ENCODE measurements around the gene SH2D3A. TPM values are rescaled to one million over a fixed set of nuclear protein-coding genes. Genes with fewer than 3 reads are reported as not detected.
A peak's percentile ranks its signal among the peaks of the same experiment; 100 is the strongest.

Gene SH2D3A
- total and polyA plus RNA-seq, 7 experiments from 2014 or later = 27.9 to 64.7 (median 57.4) TPM

DNA sequence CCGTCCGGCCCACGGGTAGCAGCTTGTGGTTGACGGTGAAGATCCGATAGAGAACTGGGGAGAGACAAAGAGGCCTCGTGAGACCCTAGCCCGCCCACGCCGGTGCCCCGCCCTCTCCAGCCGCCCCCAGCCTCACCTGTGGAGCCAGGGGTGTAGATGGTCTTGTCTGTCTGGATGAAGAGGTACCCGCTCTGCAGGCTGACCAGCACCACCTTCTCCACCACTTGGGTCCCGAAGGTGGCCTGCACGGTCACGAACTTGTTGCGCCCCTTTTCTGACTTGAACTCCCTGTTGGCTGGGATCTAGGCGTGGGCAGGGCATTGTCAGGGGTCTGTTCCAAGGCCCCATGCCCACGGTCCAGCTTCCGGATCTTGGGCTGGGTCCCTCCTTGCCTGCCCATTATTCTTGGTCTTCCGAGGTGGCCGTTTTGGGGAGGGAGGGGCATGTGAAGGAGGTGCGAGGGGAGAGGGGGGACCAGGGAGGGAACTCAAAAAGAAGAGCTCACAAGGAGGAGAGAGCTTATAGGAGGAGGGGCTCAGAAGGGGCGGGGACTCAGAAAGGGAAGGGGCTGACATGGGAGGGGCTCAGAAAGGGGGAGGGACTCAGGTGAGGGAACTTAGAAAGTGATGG lies 49.0 kb downstream of the SH2D3A start:
- Histone ChIP-seq H3K9me3 (ENCODE audit: control insufficient read depth in 2 of 3, low read length in 3 of 3) (no peaks in the 10 kb centered on the region), H3K27ac (ENCODE audit: low read depth, low read length) (no peak overlapping the region), H3K4me1 (ENCODE audit: control insufficient read depth in 2 of 2, insufficient read depth in 2 of 2, low read length in 2 of 2) (no peaks in the 10 kb centered on the region), H3K36me3 (ENCODE audit: control insufficient read depth in 2 of 3, insufficient read depth in 3 of 3, low read length in 3 of 3) (no peaks in the 10 kb centered on the region), H3K27me3 (ENCODE audit: control insufficient read depth in 2 of 2, insufficient read depth in 2 of 2, low read length in 2 of 2) (no peaks in the 10 kb centered on the region), H3K4me3 (ENCODE audit: low read length) (no peak overlapping the region)
- ChIA-PET CTCF (no interaction called here), POLR2A (interaction anchor here (0.5 kb wide), 1 partner anchor 80 kb away, joined by 4 read pairs; no protein-coding TSS in a partner anchor)
- no peak overlapping the region for H3K4me3 Mint-ChIP-seq
- peaks cover 0 to 4% (median 0%) of the 10 kb centered on the region in 11 donors for H3K9me3 Mint-ChIP-seq
- intact Hi-C loops (cut with micrococcal nuclease) = loop anchor here in 1 of 2 donors (2.0 to 5.0 kb wide), 3 partner anchors 49 to 86 kb away; partner anchors contain the start of gene SH2D3A
- no peaks in the 10 kb centered on the region for H3K36me3 Mint-ChIP-seq
- DNase-seq (no peak), ATAC-seq (no peak)
- H3K27ac Mint-ChIP-seq = peak overlapping the region in 2 of 9 donors; percentile 4 to 29
- peaks cover 0 to 4% (median 0%) of the 10 kb centered on the region in 5 donors for H3K27me3 Mint-ChIP-seq
- H3K4me1 Mint-ChIP-seq = peaks cover 10 to 28% (median 16%) of the 10 kb centered on the region in 7 donors

DNA sequence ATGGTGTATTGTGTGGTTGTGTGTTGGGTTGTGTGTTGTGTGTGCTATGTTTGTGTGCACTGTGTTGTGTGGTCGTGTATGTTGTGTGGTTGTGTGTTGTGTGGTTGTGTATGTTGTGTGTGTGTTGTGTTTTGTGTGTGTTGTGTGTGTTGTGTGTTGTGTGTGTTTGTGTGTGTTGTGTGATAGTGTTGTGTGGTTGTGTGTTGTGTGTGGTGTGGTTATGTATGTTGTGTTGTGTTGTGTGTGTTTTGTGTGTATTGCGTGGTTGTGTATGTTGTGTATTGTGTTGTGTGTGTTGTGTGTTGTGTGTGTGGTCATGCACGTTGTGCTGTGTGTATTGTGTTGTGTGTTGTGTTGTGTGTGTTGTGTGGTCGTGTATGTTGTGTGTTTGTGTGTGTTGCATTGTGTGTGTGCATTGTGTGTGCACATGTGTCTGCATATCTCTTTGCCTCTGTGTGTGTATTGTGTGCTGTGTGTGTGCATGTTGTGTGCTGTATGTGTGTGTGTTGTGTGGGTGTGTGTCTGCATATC lies 49.7 kb downstream of the SH2D3A start:
- POLR2A ChIA-PET = no interaction called here
- Mint-ChIP-seq H3K4me1 (peaks cover 7 to 25% (median 12%) of the 10 kb centered on the region in 7 donors), H3K36me3 (no peaks in the 10 kb centered on the region), H3K27me3 (peaks cover 0 to 7% (median 0%) of the 10 kb centered on the region in 5 donors), H3K4me3 (peak overlapping the region in 4 of 10 donors; percentile 6 to 46 (median 15)), H3K9me3 (peaks cover 0 to 4% (median 0%) of the 10 kb centered on the region in 11 donors), H3K27ac (peak overlapping the region in 5 of 9 donors; percentile 15 to 77 (median 49))
- DNase-seq (no peak), ATAC-seq (no peak)
- no peaks in the 10 kb centered on the region for H3K9me3 ChIP-seq (ENCODE audit: control insufficient read depth in 2 of 3, low read length in 3 of 3)
- H3K27me3 ChIP-seq (ENCODE audit: control insufficient read depth in 2 of 2, insufficient read depth in 2 of 2, low read length in 2 of 2) = no peaks in the 10 kb centered on the region
- H3K36me3 ChIP-seq (ENCODE audit: control insufficient read depth in 2 of 3, insufficient read depth in 3 of 3, low read length in 3 of 3) = no peaks in the 10 kb centered on the region
- no peak overlapping the region for H3K4me3 ChIP-seq (ENCODE audit: low read length)
- intact Hi-C loops (cut with micrococcal nuclease) = loop anchor here in 1 of 2 donors (5.0 kb wide), 2 partner anchors 55 to 85 kb away; no protein-coding TSS in a partner anchor
- H3K4me1 ChIP-seq (ENCODE audit: control insufficient read depth in 2 of 2, insufficient read depth in 2 of 2, low read length in 2 of 2) = no peaks in the 10 kb centered on the region
- CTCF ChIA-PET = no interaction called here
- H3K27ac ChIP-seq (ENCODE audit: low read depth, low read length) = no peak overlapping the region

DNA sequence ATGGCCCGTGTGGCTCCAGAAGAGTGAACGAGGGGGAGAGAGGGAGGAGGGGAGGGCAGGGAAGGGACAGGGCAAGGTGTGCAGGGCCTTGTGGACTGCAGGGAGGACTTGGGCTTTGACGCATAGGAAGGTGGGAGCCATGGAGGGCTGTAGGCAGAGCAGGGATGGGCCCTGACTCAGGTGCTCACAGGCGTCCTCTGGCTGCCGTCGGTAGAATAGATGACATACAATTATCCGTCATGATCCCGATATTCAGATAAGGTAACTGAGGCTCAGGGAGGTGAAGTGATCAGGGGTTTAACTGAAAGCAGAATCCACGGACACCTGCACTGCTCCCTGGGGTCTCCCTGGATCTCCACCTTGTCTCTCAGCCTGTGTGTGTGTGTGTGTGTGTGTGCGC lies 50.2 kb downstream of the SH2D3A start:
- Mint-ChIP-seq H3K4me1 (peaks cover 7 to 23% (median 10%) of the 10 kb centered on the region in 7 donors), H3K4me3 (peak overlapping the region in 4 of 10 donors; percentile 6 to 46 (median 15)), H3K27ac (peak overlapping the region in 4 of 9 donors; percentile 23 to 77 (median 44)), H3K9me3 (peaks cover 0 to 4% (median 0%) of the 10 kb centered on the region in 11 donors), H3K27me3 (peaks cover 0 to 8% (median 0%) of the 10 kb centered on the region in 5 donors), H3K36me3 (no peaks in the 10 kb centered on the region)
- H3K27me3 ChIP-seq (ENCODE audit: control insufficient read depth in 2 of 2, insufficient read depth in 2 of 2, low read length in 2 of 2) = no peaks in the 10 kb centered on the region
- ChIA-PET CTCF (no interaction called here), POLR2A (no interaction called here)
- ATAC-seq (no peak), DNase-seq (no peak)
- H3K9me3 ChIP-seq (ENCODE audit: control insufficient read depth in 2 of 3, low read length in 3 of 3) = no peaks in the 10 kb centered on the region
- no peak overlapping the region for H3K4me3 ChIP-seq (ENCODE audit: low read length)
- H3K27ac ChIP-seq (ENCODE audit: low read depth, low read length) = no peak overlapping the region
- no peaks in the 10 kb centered on the region for H3K36me3 ChIP-seq (ENCODE audit: control insufficient read depth in 2 of 3, insufficient read depth in 3 of 3, low read length in 3 of 3)
- no peaks in the 10 kb centered on the region for H3K4me1 ChIP-seq (ENCODE audit: control insufficient read depth in 2 of 2, insufficient read depth in 2 of 2, low read length in 2 of 2)
- intact Hi-C loops (cut with micrococcal nuclease) = loop anchor here in 1 of 2 donors (5.0 kb wide), 2 partner anchors 55 to 85 kb away; no protein-coding TSS in a partner anchor

DNA sequence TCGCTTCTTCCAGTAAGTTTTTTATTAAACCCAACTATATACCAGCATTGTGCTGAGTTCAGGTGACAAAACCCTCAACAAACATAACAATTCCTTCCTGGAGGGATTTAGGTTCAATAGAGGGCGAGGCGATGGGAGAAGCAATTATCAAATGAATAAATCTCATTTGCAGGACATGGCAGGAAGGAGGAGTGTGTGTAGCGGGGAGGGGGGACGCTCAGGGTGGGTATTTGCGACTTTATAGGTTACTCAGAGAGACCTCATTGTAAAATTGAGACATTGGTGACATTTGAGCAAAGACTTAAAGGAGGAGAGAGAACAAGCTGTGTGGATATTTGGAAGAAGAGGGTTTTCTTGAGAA lies 50.6 kb downstream of the SH2D3A start:
- Histone ChIP-seq H3K9me3 (ENCODE audit: control insufficient read depth in 2 of 3, low read length in 3 of 3) (no peaks in the 10 kb centered on the region), H3K36me3 (ENCODE audit: control insufficient read depth in 2 of 3, insufficient read depth in 3 of 3, low read length in 3 of 3) (no peaks in the 10 kb centered on the region), H3K27ac (ENCODE audit: low read depth, low read length) (no peak overlapping the region), H3K4me1 (ENCODE audit: control insufficient read depth in 2 of 2, insufficient read depth in 2 of 2, low read length in 2 of 2) (no peaks in the 10 kb centered on the region), H3K4me3 (ENCODE audit: low read length) (no peak overlapping the region), H3K27me3 (ENCODE audit: control insufficient read depth in 2 of 2, insufficient read depth in 2 of 2, low read length in 2 of 2) (no peaks in the 10 kb centered on the region)
- Mint-ChIP-seq H3K36me3 (no peaks in the 10 kb centered on the region), H3K4me3 (no peak overlapping the region), H3K27me3 (peaks cover 0 to 11% (median under 1%) of the 10 kb centered on the region in 5 donors), H3K4me1 (peaks cover 6 to 19% (median 7%) of the 10 kb centered on the region in 7 donors), H3K9me3 (peaks cover 0 to 4% (median 0%) of the 10 kb centered on the region in 11 donors), H3K27ac (peak overlapping the region in 1 of 9 donors; percentile 23)
- ChIA-PET CTCF (no interaction called here), POLR2A (no interaction called here)
- ATAC-seq (no peak), DNase-seq (no peak)
- intact Hi-C loops (cut with micrococcal nuclease) = loop anchor here in 1 of 2 donors (5.0 kb wide), 2 partner anchors 54 to 84 kb away; no protein-coding TSS in a partner anchor

DNA sequence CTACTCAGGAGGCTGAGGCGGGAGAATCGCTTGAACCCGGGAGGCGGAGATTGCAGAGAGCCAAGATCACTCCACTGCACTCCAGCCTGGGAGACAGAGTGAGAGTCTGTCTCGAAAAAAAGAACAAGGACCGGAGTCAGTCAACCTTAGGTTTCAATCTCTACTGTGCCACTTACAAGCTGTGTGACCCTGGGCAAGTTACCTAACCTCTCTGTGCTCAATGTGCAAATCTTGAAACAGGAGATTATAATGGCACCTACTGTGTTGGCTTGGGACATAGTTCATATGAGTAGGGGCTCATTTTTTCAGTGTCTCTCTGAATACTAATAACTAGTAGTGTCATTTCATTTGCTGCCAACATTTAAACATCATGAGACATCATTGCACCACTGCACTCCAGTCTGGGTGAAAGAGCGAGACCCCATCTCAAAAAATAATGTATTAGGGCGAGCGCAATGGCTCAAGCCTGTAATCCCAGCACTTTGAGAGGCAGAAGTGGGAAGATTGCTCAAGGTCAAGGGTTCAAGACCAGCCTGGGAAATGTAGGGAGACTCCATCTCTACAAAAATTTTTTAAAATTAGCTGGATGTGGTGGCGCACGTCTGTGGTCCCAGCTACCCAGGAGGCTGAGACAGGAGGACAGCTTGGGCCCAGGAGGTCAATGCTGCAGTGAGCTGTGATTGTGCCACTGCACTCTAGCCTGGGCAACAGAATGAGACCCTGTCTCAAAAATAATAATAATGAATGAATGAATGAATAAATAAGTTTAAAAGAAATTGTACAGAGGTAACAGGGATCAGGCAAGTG lies 52.3 kb downstream of the SH2D3A start:
- CTCF ChIA-PET = interaction anchor here (0.6 kb wide), 1 partner anchor 47 kb away, joined by 4 read pairs; no protein-coding TSS in a partner anchor
- H3K4me1 ChIP-seq (ENCODE audit: control insufficient read depth in 2 of 2, insufficient read depth in 2 of 2, low read length in 2 of 2) = no peaks in the 10 kb centered on the region
- H3K9me3 Mint-ChIP-seq = peaks cover 0 to 6% (median 0%) of the 10 kb centered on the region in 11 donors

More for the DNA sequence above, 52.3 kb downstream of the SH2D3A start:
- peaks cover 9 to 23% (median 14%) of the 10 kb centered on the region in 7 donors for H3K4me1 Mint-ChIP-seq
- no peak overlapping the region for H3K4me3 Mint-ChIP-seq
- no peak overlapping the region for H3K27ac ChIP-seq (ENCODE audit: low read depth, low read length)
- no peak for ATAC-seq
- no peaks in the 10 kb centered on the region for H3K9me3 ChIP-seq (ENCODE audit: control insufficient read depth in 2 of 3, low read length in 3 of 3)
- H3K27me3 Mint-ChIP-seq = peaks cover 6 to 27% (median 16%) of the 10 kb centered on the region in 5 donors
- H3K27ac Mint-ChIP-seq = no peak overlapping the region
- H3K27me3 ChIP-seq (ENCODE audit: control insufficient read depth in 2 of 2, insufficient read depth in 2 of 2, low read length in 2 of 2) = peaks cover 0 to 1% of the 10 kb centered on the region in 2 donors
- no peaks in the 10 kb centered on the region for H3K36me3 Mint-ChIP-seq
- intact Hi-C loops (cut with micrococcal nuclease) = loop anchor here in 1 of 2 donors (5.0 kb wide), 2 partner anchors 53 to 83 kb away; no protein-coding TSS in a partner anchor
- no peak for DNase-seq
- POLR2A ChIA-PET = no interaction called here
- no peaks in the 10 kb centered on the region for H3K36me3 ChIP-seq (ENCODE audit: control insufficient read depth in 2 of 3, insufficient read depth in 3 of 3, low read length in 3 of 3)
- H3K4me3 ChIP-seq (ENCODE audit: low read length) = no peak overlapping the region

Measured in naive thymus-derived CD4-positive, alpha-beta T cell (primary cell).